RCC 7860 (cell line): ENCODE data around the gene RAMACL.
"Not testable (repeated sequence)": the region's sequence is repeated elsewhere in the genome, so short reads cannot be mapped to it uniquely, and the experiment has no call there.

Experiments used
- DNase-seq: peaks from one replicate; pipeline ENCODE4 v3.0.0-alpha.2; 2015; ENCODE audit warnings: low spot score
- FAIRE-seq: peaks from 2 replicates; lab custom pipeline; 2012; peaks lifted over from hg19 to GRCh38; lab: Jason Lieb, UNC

RAMACL gene

GRCh38 chr6:166586424-166587156 is at the start of gene RAMACL:
RAMACL (minus strand) TSS chr6:166586678; CDS start chr6:166586477, 201 bp downstream.
- FAIRE-seq: no peak
- no peak for DNase-seq

- DNase-seq (no peak), FAIRE-seq (no peak)
These were observed 48.8 kb upstream of the RAMACL start for GRCh38 chr6:166635013-166635970.

- not testable (repeated sequence) for DNase-seq, FAIRE-seq
These were observed 48.1 kb upstream of the RAMACL start for GRCh38 chr6:166634581-166634980.

- DNase-seq: no peak
These were observed 47.5 kb upstream of the RAMACL start for GRCh38 chr6:166633732-166634535.

GRCh38 chr6:166632731-166633130 is 46.3 kb upstream of the RAMACL start:
- FAIRE-seq: no peak

More at GRCh38 chr6:166633732-166634535, 47.5 kb upstream of the RAMACL start:
- FAIRE-seq: no peak

GRCh38 chr6:166630462-166630861 is 44.0 kb upstream of the RAMACL start:
- FAIRE-seq: no peak

More at GRCh38 chr6:166632731-166633130, 46.3 kb upstream of the RAMACL start:
- DNase-seq: no peak

GRCh38 chr6:166629628-166630027 is 43.1 kb upstream of the RAMACL start:
- no peak for DNase-seq
- no peak for FAIRE-seq

More at GRCh38 chr6:166630462-166630861, 44.0 kb upstream of the RAMACL start:
- DNase-seq: no peak

GRCh38 chr6:166627875-166628801 is 41.7 kb upstream of the RAMACL start:
- FAIRE-seq: no peak
- DNase-seq: peak; percentile 8

GRCh38 chr6:166627033-166627874 is 40.8 kb upstream of the RAMACL start, which contains the start of gene RPS6KA2:
RPS6KA2 (minus strand) TSS chr6:166627251; CDS start chr6:166627019, 232 bp downstream.
- DNase-seq (peak; percentile 96), FAIRE-seq (peak; percentile 74)

- FAIRE-seq (no peak), DNase-seq (no peak)
These were observed 39.9 kb upstream of the RAMACL start for GRCh38 chr6:166626177-166627032.

GRCh38 chr6:166625356-166625755 is 38.9 kb upstream of the RAMACL start:
- DNase-seq: no peak
- no peak for FAIRE-seq

GRCh38 chr6:166624275-166624674 is 37.8 kb upstream of the RAMACL start:
- DNase-seq: no peak
- FAIRE-seq: no peak

GRCh38 chr6:166623318-166623717 is 36.8 kb upstream of the RAMACL start:
- FAIRE-seq (no peak), DNase-seq (no peak)

- DNase-seq (no peak), FAIRE-seq (no peak)
These were observed 34.6 kb upstream of the RAMACL start for GRCh38 chr6:166621114-166621540.

- FAIRE-seq: no peak
- DNase-seq: no peak
These were observed 34.1 kb upstream of the RAMACL start for GRCh38 chr6:166620478-166621113.

- FAIRE-seq: no peak
- DNase-seq: no peak
These were observed 33.4 kb upstream of the RAMACL start for GRCh38 chr6:166619912-166620311.
